Lower lobe of right lung (tissue), 2 donors: ENCODE results near the gene NBAS. TPM values are rescaled to one million over a fixed set of nuclear protein-coding genes. Genes with fewer than 3 reads are reported as not detected.

Experiments
- ATAC-seq, 2 donors: fragments of 200-7000 bp; cut with Tn5 transposase; one replicate each; pipeline ENCODE4 v1.9.1; 2020 to 2022; ENCODE audit warnings: mild to moderate bottlenecking in 2 of 2, moderate library complexity in 2 of 2
- DNase-seq: peaks from one replicate; pipeline ENCODE4 v3.0.0-alpha.2; 2020
- H3K27ac ChIP-seq: fragments of 200-600 bp; one replicate; pipeline ENCODE4 v1.8.0; 2022
- H3K27me3 ChIP-seq: fragments of 200-600 bp; one replicate; pipeline ENCODE4 v1.8.0; 2022; ENCODE audit warnings: low read depth
- H3K36me3 ChIP-seq: fragments of 200-600 bp; one replicate; pipeline ENCODE4 v1.8.0; 2022; ENCODE audit warnings: mild to moderate bottlenecking
- H3K4me1 ChIP-seq: fragments of 200-600 bp; one replicate; pipeline ENCODE4 v1.8.0; 2022
- H3K4me3 ChIP-seq: fragments of 200-600 bp; one replicate; pipeline ENCODE4 v1.8.0; 2022; ENCODE audit warnings: mild to moderate bottlenecking
- H3K9me3 ChIP-seq: fragments of 200-600 bp; one replicate; pipeline ENCODE4 v1.8.0; 2022
- CTCF ChIP-seq: fragments of 200-600 bp; IDR thresholded peaks from one replicate; pipeline ENCODE4 v1.8.0; 2022; ENCODE audit warnings: antibody characterized with exemption, mild to moderate bottlenecking
- intact Hi-C: fragments of 100-400 bp; cut with DNase I; formaldehyde crosslinking; loops from one replicate; pipeline ENCODE4 v1.11.0; 2022
- long read RNA-seq: library from polyadenylated mRNA; unstranded; transcript quantifications from one replicate; pipeline ENCODE4 v2.0.0, GENCODE V29; 2021
- total RNA-seq: library from RNA; stranded (reverse); fragmentation: NEBNext Ultra II Directional; extraction: Animal tissue kit (Norgen Biotek cat#: 25700); gene quantifications from one replicate; pipeline ENCODE4 v1.2.1, GENCODE V29; 2021
- donor health status: DM: no; HTN: yes; CAD: no; lungs with severe emphysema.

NBAS gene
- total RNA-seq: 42.4 TPM
- long read RNA-seq, full-length matches to known transcripts: 2 of 27 reads
- long read RNA-seq, partial matches to known transcripts: 18 of 27 reads
- long read RNA-seq, other reads (novel, unspliced or antisense): 7 of 27 reads

GRCh38 chr2:15560988-15561573 lies at the start of gene NBAS:
Gene NBAS, minus strand, starts transcription at chr2:15561334. Its CDS starts 30 bp downstream, at chr2:15561304.
- DNase-seq: peak; percentile 86
- Histone ChIP-seq H3K4me3 (peak within 1 kb of the TSS; percentile 76), H3K27ac (peak within 1 kb of the TSS; percentile 78), H3K36me3 (peaks cover 8% of the 10 kb centered on the region), H3K27me3 (no peaks in the 10 kb centered on the region), H3K4me1 (peaks cover 14% of the 10 kb centered on the region), H3K9me3 (no peaks in the 10 kb centered on the region)
- no peak for TF ChIP-seq CTCF
- ATAC-seq: peak; percentile 97 to 99
- intact Hi-C loops: no loop called here

GRCh38 chr2:15610430-15610952 lies 49.4 kb upstream of the NBAS start:
- H3K36me3 ChIP-seq: peaks cover 77% of the 10 kb centered on the region
- H3K4me1 ChIP-seq: no peaks in the 10 kb centered on the region
- no peaks in the 10 kb centered on the region for H3K9me3 ChIP-seq
- intact Hi-C loops: no loop called here
- ATAC-seq (no peak), DNase-seq (no peak)
- H3K27me3 ChIP-seq: no peaks in the 10 kb centered on the region
- no peak overlapping the region for H3K27ac ChIP-seq
- H3K4me3 ChIP-seq: no peak overlapping the region
- TF ChIP-seq CTCF: no peak

- no peaks in the 10 kb centered on the region for H3K4me1 ChIP-seq
- ATAC-seq (no peak), DNase-seq (no peak)
- no peak for TF ChIP-seq CTCF
- H3K27ac ChIP-seq: no peak overlapping the region
- peaks cover 77% of the 10 kb centered on the region for H3K36me3 ChIP-seq
- no peaks in the 10 kb centered on the region for H3K9me3 ChIP-seq
- no peaks in the 10 kb centered on the region for H3K27me3 ChIP-seq
- no peak overlapping the region for H3K4me3 ChIP-seq
- intact Hi-C loops: no loop called here
Measured at GRCh38 chr2:15609341-15610042, 48.4 kb upstream of the NBAS start.

- ATAC-seq (no peak), DNase-seq (no peak)
- no peak for TF ChIP-seq CTCF
- no peaks in the 10 kb centered on the region for H3K4me1 ChIP-seq
- H3K27me3 ChIP-seq: no peaks in the 10 kb centered on the region
- peaks cover 77% of the 10 kb centered on the region for H3K36me3 ChIP-seq
- intact Hi-C loops: no loop called here
- H3K4me3 ChIP-seq: no peak overlapping the region
- no peak overlapping the region for H3K27ac ChIP-seq
- H3K9me3 ChIP-seq: no peaks in the 10 kb centered on the region
Measured at GRCh38 chr2:15608392-15608761, 47.2 kb upstream of the NBAS start.

- no peaks in the 10 kb centered on the region for H3K9me3 ChIP-seq
- DNase-seq (no peak), ATAC-seq (no peak)
- H3K4me1 ChIP-seq: no peaks in the 10 kb centered on the region
- H3K36me3 ChIP-seq: peaks cover 78% of the 10 kb centered on the region
- H3K4me3 ChIP-seq: no peak overlapping the region
- intact Hi-C loops: no loop called here
- TF ChIP-seq CTCF: no peak
- H3K27me3 ChIP-seq: no peaks in the 10 kb centered on the region
- H3K27ac ChIP-seq: no peak overlapping the region
Measured at GRCh38 chr2:15607709-15608391, 46.7 kb upstream of the NBAS start.
